ENCODE measurements around the gene WDR54. TPM values are rescaled to one million over a fixed set of nuclear protein-coding genes. Genes with fewer than 3 reads are reported as not detected.
A peak's percentile ranks its signal among the peaks of the same experiment; 100 is the strongest.

Gene WDR54
- total RNA-seq, 1 experiment from 2014 or later = 54.9 TPM

GRCh38 chr2:74391580-74392448 lies 29.7 kb upstream of the WDR54 start:
- Histone ChIP-seq H3K9me3 (ENCODE audit: control insufficient read depth in 1 of 2, insufficient read depth in 1 of 2, low read depth in 1 of 2, low read length in 2 of 2) (no peaks in the 10 kb centered on the region), H3K9me2 (ENCODE audit: insufficient read depth) (no peaks in the 10 kb centered on the region), H3K27me3 (ENCODE audit: insufficient read depth, low read length) (no peaks in the 10 kb centered on the region), H2AFZ (ENCODE audit: low read depth, low read length, poor library complexity, severe bottlenecking) (peak overlapping the region; percentile 100), H3K27ac (ENCODE audit: low read depth, low read length) (peak overlapping the region; percentile 69), H3K4me3 (replicated peaks in 1 of 2; ENCODE audit: low read depth in 1 of 2, low read length in 2 of 2) (peak overlapping the region; percentile 93 to 95), H3K79me2 (ENCODE audit: insufficient read depth, low read length) (peaks cover 46% of the 10 kb centered on the region), H3K9ac (ENCODE audit: low read length) (peak overlapping the region; percentile 81), H3K4me1 (ENCODE audit: control insufficient read depth in 1 of 2, insufficient read depth in 2 of 2, low read length in 2 of 2) (peaks cover 5 to 17% of the 10 kb centered on the region in 2 experiments; a peak in 3 of 4 replicates), H4K20me1 (ENCODE audit: insufficient read depth) (no peaks in the 10 kb centered on the region), H3K4me2 (ENCODE audit: low read length) (peak overlapping the region; percentile 94), H3K36me3 (ENCODE audit: control insufficient read depth in 1 of 2, insufficient read depth in 2 of 2, low read length in 2 of 2) (no peaks in the 10 kb centered on the region)
- ChIA-PET POLR2A (interaction anchor here (0.6 to 1.8 kb wide), 5 partner anchors 9 to 88 kb away, joined by 3 to 6 read pairs (median 3); partner anchors contain the start of gene INO80B), RAD21 (ENCODE audit: low non-redundant PET in 1 of 2, low total read pairs in 2 of 2, uncharacterized antibody in 2 of 2, unreplicated experiment in 2 of 2) (no interaction called here), CTCF (interaction anchor here (0.8 to 3.1 kb wide), 11 partner anchors 9 to 712 kb away, joined by 3 to 18 read pairs (median 4); no protein-coding TSS in a partner anchor)
- DNase-seq (ENCODE audit: low read depth, low spot score) = peak; percentile 88
- TF ChIP-seq, protein P1, sequence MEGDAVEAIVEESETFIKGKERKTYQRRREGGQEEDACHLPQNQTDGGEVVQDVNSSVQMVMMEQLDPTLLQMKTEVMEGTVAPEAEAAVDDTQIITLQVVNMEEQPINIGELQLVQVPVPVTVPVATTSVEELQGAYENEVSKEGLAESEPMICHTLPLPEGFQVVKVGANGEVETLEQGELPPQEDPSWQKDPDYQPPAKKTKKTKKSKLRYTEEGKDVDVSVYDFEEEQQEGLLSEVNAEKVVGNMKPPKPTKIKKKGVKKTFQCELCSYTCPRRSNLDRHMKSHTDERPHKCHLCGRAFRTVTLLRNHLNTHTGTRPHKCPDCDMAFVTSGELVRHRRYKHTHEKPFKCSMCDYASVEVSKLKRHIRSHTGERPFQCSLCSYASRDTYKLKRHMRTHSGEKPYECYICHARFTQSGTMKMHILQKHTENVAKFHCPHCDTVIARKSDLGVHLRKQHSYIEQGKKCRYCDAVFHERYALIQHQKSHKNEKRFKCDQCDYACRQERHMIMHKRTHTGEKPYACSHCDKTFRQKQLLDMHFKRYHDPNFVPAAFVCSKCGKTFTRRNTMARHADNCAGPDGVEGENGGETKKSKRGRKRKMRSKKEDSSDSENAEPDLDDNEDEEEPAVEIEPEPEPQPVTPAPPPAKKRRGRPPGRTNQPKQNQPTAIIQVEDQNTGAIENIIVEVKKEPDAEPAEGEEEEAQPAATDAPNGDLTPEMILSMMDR (IDR thresholded peaks at IDR 0.05 in 2 of 3, conservative IDR thresholded peaks at IDR 0.05 in 1 of 3; ENCODE audit: borderline replicate concordance in 1 of 3, insufficient read depth in 1 of 3, low read depth in 2 of 3, low read length in 2 of 3) = peak; percentile 81 to 99 (median 96)
- TF ChIP-seq YY1 (IDR thresholded peaks at IDR 0.05; ENCODE audit: extremely low read depth, insufficient replicate concordance, low read depth, low read length) (no peak), CEBPB (IDR thresholded peaks at IDR 0.05; ENCODE audit: low read depth) (no peak), ATF3 (IDR thresholded peaks at IDR 0.05) (no peak), SIN3A (IDR thresholded peaks at IDR 0.05; ENCODE audit: low read depth) (peak; percentile 60; the same call in 1 of the 2 replicates), POLR2A (IDR thresholded peaks at IDR 0.05; ENCODE audit: borderline replicate concordance, extremely low read depth, insufficient read depth, insufficient read length) (peak; percentile 47), MAX (IDR thresholded peaks at IDR 0.05) (peak; percentile 65; the same call in 1 of the 2 replicates), FOSL1 (IDR thresholded peaks at IDR 0.05; ENCODE audit: low read depth) (no peak), SRF (IDR thresholded peaks at IDR 0.05; ENCODE audit: low read depth) (0 out of 2 replicates have a peak, but pooled peaks have one; percentile 16), CBX3 (IDR thresholded peaks at IDR 0.05; ENCODE audit: low read depth) (peak; percentile 54), TCF7L2 (IDR thresholded peaks at IDR 0.05; ENCODE audit: borderline replicate concordance, extremely low read depth, insufficient read depth, insufficient read length) (no peak), RAD21 (IDR thresholded peaks at IDR 0.05; ENCODE audit: low read depth) (peak; percentile 51; the same call in 1 of the 2 replicates), EGR1 (IDR thresholded peaks at IDR 0.05; ENCODE audit: low read depth) (no peak), POLR2AphosphoS5 (IDR thresholded peaks at IDR 0.05; ENCODE audit: low read depth, low read length) (peak; percentile 70; the same call in 1 of the 2 replicates)
- TF ChIP-seq, protein P2, sequence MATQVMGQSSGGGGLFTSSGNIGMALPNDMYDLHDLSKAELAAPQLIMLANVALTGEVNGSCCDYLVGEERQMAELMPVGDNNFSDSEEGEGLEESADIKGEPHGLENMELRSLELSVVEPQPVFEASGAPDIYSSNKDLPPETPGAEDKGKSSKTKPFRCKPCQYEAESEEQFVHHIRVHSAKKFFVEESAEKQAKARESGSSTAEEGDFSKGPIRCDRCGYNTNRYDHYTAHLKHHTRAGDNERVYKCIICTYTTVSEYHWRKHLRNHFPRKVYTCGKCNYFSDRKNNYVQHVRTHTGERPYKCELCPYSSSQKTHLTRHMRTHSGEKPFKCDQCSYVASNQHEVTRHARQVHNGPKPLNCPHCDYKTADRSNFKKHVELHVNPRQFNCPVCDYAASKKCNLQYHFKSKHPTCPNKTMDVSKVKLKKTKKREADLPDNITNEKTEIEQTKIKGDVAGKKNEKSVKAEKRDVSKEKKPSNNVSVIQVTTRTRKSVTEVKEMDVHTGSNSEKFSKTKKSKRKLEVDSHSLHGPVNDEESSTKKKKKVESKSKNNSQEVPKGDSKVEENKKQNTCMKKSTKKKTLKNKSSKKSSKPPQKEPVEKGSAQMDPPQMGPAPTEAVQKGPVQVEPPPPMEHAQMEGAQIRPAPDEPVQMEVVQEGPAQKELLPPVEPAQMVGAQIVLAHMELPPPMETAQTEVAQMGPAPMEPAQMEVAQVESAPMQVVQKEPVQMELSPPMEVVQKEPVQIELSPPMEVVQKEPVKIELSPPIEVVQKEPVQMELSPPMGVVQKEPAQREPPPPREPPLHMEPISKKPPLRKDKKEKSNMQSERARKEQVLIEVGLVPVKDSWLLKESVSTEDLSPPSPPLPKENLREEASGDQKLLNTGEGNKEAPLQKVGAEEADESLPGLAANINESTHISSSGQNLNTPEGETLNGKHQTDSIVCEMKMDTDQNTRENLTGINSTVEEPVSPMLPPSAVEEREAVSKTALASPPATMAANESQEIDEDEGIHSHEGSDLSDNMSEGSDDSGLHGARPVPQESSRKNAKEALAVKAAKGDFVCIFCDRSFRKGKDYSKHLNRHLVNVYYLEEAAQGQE (IDR thresholded peaks at IDR 0.05; ENCODE audit: low read depth) = no peak
- BruUV-seq (replicated peaks) = no TSS peak
- peak; percentile 85 for ATAC-seq
- intact Hi-C loops (cut with micrococcal nuclease) = loop anchor here (2.0 to 5.0 kb wide), 2 partner anchors 55 to 125 kb away; no protein-coding TSS in a partner anchor

Data from HCT116 (cell line).